ENCODE measurements around the gene IRAG1.

GRCh38 chr11:10646681-10647355, 46.7 kb downstream of the IRAG1 start:
- TF ChIP-seq POLR2A (IDR thresholded peaks at IDR 0.05) = no peak
- TF ChIP-seq CTCF (IDR thresholded peaks at IDR 0.05) = no peak
